ENCODE measurements around the gene SMG6.
A peak's percentile ranks its signal among the peaks of the same experiment; 100 is the strongest.

- TF ChIP-seq CTCF (IDR thresholded peaks at IDR 0.05) (peak in 1 of 12 donors; percentile 8), POLR2A (IDR thresholded peaks at IDR 0.05) (no peak)
Observed at GRCh38 chr17:2123375-2124251, 180.0 kb downstream of the SMG6 start.

Data from heart left ventricle (tissue), 13 donors.